RPMI8226 (cell line): ENCODE data around the gene NF1.
A peak's percentile ranks its signal among the peaks of the same experiment; 100 is the strongest.
"Not testable (repeated sequence)": the region's sequence is repeated elsewhere in the genome, so short reads cannot be mapped to it uniquely, and the experiment has no call there.

Source experiments
- DNase-seq: peaks from one replicate; pipeline ENCODE4 v3.0.0-alpha.2; 2015

NF1 gene

GRCh38 chr17:31094600-31095235, at the start of gene NF1:
NF1 (plus strand) TSS chr17:31094977; CDS start chr17:31095310, 333 bp downstream.
- DNase-seq, result peak; percentile 97

- DNase-seq, result not testable (repeated sequence)
Measured at GRCh38 chr17:31046856-31047425, 47.8 kb upstream of the NF1 start.

GRCh38 chr17:31048142-31048541, 46.6 kb upstream of the NF1 start:
- DNase-seq, result no peak

GRCh38 chr17:31048780-31049179, 46.0 kb upstream of the NF1 start:
- DNase-seq, result no peak

GRCh38 chr17:31050948-31051347, 43.8 kb upstream of the NF1 start:
- no peak for DNase-seq

- DNase-seq, result no peak
Measured at GRCh38 chr17:31051506-31051905, 43.3 kb upstream of the NF1 start.

- DNase-seq, result no peak
Measured at GRCh38 chr17:31052187-31052889, 42.4 kb upstream of the NF1 start.

- no peak for DNase-seq
Measured at GRCh38 chr17:31053071-31053470, 41.7 kb upstream of the NF1 start.

GRCh38 chr17:31054761-31055160, 40.0 kb upstream of the NF1 start:
- no peak for DNase-seq

- DNase-seq, result no peak
Measured at GRCh38 chr17:31058976-31059375, 35.8 kb upstream of the NF1 start.

GRCh38 chr17:31060791-31061550, 33.8 kb upstream of the NF1 start:
- peak; percentile 26 for DNase-seq

GRCh38 chr17:31061678-31062077, 33.1 kb upstream of the NF1 start:
- peak; percentile 76 for DNase-seq

- DNase-seq, result no peak
Measured at GRCh38 chr17:31062346-31062745, 32.4 kb upstream of the NF1 start.

- no peak for DNase-seq
Measured at GRCh38 chr17:31064707-31065106, 30.1 kb upstream of the NF1 start.

- no peak for DNase-seq
Measured at GRCh38 chr17:31067691-31068184, 27.0 kb upstream of the NF1 start.

GRCh38 chr17:31068291-31068690, 26.5 kb upstream of the NF1 start:
- peak; percentile 69 for DNase-seq

- DNase-seq, result no peak
Measured at GRCh38 chr17:31072186-31072585, 22.6 kb upstream of the NF1 start.

GRCh38 chr17:31073411-31073810, 21.4 kb upstream of the NF1 start:
- DNase-seq, result no peak

- DNase-seq, result no peak
Measured at GRCh38 chr17:31074772-31075555, 19.8 kb upstream of the NF1 start.

GRCh38 chr17:31078290-31078689, 16.5 kb upstream of the NF1 start:
- peak; percentile 91 for DNase-seq

GRCh38 chr17:31079731-31080130, 15.0 kb upstream of the NF1 start:
- no peak for DNase-seq

- DNase-seq, result no peak
Measured at GRCh38 chr17:31085563-31085962, 9.2 kb upstream of the NF1 start.

GRCh38 chr17:31089471-31089870, 5.3 kb upstream of the NF1 start:
- no peak for DNase-seq
